GM18520 (cell line): ENCODE results near the gene NSD1.

Source experiments
- ATAC-seq: cut with Tn5 transposase; IDR thresholded peaks from one replicate; pipeline ENCODE4 v1.9.1; 2021; ENCODE audit not compliant: unreplicated experiment

Gene NSD1

DNA sequence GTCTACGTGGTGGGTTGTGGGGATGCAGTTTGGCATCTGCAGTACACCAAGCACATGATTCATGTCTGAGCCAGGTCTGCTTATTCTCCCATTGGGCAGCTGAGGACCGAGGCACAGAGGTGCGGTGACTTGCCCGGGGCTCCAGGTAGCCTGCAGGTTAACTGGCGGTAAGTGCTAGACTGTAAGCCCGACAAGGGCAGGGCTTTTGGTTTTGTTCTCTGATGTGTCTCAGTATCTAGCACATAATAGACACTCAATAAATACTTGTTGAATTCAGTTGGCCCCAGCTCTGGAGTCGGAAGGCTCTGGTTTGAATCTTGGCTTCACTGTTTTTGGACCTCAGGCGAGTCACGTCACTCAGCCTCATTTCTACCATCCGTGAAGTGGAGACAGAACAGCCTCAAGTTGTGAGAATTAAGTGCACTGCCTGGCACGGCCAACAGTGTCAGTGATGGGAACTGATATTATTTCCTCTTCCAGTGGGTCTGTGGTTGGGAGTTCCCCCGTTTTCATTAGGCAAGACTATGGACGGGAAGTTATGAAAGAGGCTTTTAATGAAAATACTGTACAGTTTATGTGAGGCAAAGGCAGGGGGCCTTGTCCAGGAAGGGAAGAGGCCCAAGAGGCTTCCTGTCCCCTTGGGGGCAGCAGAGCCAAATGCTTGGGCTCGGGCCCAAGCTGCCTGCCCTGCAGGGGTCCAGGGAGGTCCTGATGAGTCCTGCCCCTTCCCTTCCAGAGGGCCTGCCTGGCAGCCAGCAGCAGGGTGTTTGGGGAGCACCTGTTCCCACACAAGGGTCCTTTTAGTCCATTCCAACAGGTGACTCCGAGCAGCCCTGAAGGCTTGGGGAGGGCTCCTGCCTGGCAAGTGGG is 173.3 kb downstream of the NSD1 start:
- no peak for ATAC-seq

GRCh38 chr5:177307544-177308363 is 174.2 kb downstream of the NSD1 start:
- no peak for ATAC-seq

DNA sequence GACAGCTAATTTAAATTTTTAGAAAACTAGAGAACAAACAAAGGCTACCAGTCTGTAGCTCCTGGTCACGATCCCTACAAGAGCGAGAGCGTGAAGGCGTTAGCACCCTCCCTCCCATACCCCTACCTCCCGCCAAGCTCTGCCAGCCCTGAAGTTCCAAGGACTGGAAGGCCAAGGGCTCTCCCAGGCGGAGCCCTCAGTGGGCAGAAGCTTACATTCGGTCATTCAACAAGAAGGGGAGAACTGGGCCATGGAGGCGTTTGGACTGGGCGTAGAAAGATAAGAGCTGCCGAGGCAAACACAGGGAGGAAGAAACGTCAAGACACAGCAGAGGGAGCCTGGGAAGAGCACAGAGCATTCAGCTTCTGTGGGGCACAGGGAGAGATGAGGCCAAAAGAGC is 175.2 kb downstream of the NSD1 start:
- ATAC-seq = no peak

GRCh38 chr5:177309351-177310191 is 176.0 kb downstream of the NSD1 start:
- ATAC-seq = no peak

GRCh38 chr5:177310332-177310731 is 176.8 kb downstream of the NSD1 start:
- no peak for ATAC-seq

GRCh38 chr5:177310757-177311391 is 177.3 kb downstream of the NSD1 start:
- no peak for ATAC-seq

GRCh38 chr5:177311392-177311722 is 177.8 kb downstream of the NSD1 start:
- no peak for ATAC-seq

DNA sequence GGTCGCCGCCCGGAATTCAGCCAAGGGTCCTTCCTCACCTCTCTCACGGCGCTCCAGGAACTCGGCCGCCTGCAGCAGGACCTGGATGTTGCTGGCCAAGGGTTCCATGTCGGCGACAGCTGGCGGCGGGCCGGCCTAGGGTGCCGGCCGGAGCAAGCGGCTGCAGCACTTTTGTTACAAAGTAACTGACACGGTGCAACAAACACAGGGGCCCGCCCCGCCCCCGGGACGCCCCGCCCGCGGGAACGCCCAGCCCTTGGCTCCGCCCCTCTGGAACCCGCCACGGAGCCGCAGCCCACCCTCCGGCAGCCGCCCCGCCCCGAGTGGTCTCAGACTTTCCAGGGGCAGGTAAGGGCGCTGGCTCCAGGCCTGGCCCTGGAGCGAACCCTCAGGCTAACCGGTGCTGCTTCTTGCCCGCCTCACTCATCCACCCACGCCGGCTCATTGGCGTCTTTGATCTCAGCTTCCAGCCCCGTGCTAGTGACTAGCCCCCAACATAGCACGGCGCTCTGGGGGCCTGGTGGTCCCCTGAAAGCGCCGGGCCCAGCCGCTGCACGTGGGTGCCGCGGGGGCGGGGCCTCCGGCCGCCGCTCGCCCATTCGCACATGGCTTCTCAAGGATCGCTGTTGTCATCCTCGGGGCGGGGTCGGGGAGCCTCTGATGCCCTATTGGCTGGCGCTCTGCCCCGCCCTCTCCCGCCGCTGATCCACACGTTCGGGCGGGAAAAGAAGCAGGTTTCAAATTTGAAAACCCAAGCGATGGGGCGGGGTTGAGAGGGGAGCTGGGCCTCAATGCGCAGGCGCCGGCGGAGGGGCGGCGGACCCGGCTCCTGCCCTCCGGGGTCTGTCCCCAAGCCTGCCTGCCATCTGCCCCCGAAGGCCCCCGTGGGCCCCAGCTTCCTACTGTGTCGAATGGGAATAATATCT is 178.4 kb downstream of the NSD1 start, which contains the start of gene MXD3:
Gene MXD3, minus strand, starts transcription at position 176 of the 926 bp plus-strand sequence. Its CDS starts 68 bp downstream, at position 108.
- ATAC-seq = peak; percentile 75

GRCh38 chr5:177312649-177313181 is 179.1 kb downstream of the NSD1 start:
- no peak for ATAC-seq

DNA sequence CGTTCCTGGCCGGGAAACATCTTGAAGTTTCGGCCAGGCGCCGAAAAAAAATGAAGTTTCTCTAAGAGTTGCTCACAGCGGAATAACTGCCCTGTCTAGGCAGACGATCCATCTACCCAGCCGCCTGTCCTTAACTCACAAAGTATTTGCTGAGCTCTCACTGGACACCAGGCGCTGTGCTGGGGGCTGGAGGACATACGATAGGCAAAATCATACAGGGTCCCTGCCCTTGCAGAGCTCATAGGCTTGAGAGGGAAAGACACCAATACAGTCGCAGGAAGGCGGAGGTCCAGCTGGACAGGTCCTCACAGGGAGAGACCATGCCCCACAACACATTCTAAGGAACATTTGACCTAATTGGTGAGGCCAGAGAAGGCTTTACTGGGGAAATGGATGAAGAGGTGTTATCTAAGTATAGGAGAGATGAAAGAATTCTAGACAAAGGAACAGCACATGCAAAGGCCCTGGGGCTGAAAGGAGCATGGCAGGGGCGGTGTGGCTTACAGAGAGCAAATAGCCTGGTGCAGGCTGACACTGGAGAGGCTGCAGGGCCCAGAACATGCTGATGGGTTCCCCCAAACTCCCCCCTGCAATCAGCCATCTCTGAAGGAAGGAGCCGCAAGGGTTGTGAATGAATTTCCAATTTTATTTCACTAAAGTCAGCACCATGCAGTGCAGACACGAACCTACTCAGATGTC is 180.1 kb downstream of the NSD1 start:
- no peak for ATAC-seq

DNA sequence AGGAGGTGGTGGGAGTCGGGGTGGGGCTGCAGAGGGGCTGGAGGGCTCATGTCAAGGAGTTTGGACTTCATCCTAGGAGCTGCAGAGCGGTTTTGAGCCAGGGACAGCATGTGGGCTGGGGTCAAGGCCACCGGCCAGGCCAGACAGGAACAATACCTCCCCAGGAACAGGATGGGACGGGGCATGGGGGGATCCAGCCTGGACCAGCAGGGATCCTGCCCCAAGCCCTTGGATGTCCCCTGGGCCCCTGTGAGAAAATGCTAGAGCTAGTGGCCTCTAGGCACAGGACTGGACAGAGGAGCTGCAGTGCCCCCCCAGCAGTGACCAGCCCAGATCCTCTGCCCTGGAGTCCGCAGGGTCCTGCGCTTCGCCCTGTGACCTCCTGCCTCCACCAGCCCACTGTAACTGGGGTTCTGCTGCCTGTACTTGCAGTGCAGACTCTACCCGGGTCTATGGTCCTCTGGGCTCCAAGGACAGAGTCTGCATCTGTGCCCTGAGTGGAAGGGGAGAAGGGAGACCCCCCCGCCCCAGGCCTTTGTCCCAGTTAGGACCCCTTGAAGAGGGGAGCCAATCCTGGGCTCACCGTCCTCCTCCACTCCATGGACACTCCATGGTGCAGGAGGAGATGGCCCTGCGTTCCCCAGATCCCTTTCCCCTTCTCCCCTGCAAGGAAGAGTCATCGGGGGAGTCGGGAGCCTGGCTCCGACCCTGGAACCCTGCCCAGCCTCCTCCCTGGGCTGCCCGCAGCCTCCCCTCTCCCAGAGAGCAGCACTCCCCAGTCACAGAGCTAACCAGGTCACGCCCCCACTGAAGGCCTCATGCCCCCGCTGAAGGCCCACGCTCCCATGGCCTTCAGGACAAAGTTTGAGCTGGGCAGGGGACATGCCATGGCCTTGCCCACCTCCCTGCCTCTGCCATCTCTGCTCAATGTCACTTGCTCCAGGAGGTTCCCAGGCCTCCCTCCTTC is 181.1 kb downstream of the NSD1 start:
- ATAC-seq = no peak

GRCh38 chr5:177315411-177315810 is 181.8 kb downstream of the NSD1 start:
- no peak for ATAC-seq

GRCh38 chr5:177316005-177316404 is 182.4 kb downstream of the NSD1 start:
- no peak for ATAC-seq

DNA sequence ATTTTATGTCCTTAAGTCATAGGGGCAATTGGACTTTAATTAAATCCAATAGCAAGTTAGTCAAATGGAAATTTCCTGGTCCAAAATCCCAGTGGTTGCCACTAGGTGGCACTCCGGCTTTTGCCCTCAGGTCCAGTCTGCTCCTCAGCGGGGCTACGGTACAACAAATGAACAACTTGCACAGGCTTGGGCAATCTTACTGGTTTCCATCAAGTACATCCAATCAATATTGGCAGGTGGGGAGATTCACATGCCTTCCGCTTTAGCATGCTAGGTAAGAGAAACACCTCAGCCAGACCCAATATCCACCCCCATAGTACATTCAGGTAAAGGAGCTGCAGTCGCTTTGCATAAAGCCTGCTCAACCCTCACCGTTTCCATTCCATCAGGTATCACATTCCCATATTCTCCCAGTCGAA is 184.4 kb downstream of the NSD1 start:
- no peak for ATAC-seq

- no peak for ATAC-seq
These were observed 186.5 kb downstream of the NSD1 start for GRCh38 chr5:177319913-177320588.

DNA sequence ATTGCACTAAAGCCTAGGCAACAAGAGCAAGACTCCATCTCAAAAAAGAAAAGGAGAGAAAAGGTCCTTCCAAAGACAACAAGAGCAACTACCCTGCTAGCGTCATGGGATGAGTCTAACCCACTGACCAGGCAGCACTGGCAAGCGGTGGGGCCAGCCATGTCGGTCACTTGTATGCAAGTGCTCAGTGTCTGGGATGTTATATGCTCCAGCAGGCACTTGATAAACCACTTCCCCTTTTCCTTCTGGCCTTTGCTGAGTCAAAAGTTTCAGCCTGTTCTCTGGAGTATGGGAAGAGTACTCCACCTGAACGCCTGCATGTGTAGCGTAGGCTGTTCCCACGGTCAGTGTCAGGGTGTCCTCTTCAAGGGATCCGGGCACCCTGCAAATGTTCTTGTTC is 187.3 kb downstream of the NSD1 start:
- ATAC-seq = no peak

DNA sequence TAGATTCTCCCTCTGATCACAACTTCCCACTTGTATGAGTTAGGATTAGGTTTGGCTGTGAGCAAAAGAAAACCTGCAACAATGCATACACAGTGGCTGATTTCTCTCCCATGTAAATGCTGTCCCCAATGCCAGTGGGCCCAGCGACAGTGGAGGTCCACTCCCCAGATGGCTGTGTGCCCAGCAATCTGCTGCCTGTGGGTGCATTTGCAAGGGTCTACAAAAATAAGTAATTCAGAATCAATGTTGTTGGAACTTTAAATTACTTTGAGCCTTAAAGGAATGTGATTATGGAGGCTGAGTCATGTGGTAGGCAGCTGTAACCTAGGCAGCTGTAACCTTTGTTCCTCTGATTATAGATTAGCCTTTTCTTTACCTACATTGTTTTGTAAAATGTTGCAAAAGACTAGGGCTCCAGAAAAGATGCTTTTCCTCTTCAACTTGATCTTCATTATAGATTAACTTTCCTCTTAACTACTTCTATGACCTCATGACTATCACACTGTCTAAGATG is 192.4 kb downstream of the NSD1 start:
- no peak for ATAC-seq
